ENCODE measurements around the gene TFAP2A.

The TFAP2A gene

GRCh38 chr6:10414756-10415616 is at the start of gene TFAP2A:
TSS of gene TFAP2A (minus strand) at chr6:10415074. CDS start at chr6:10414991, 83 bp downstream.
- peak within 1 kb of the TSS; percentile 99 for H3K27ac ChIP-seq
- POLR2A ChIA-PET (ENCODE audit: low non-redundant PET) = interaction anchor here (0.6 to 1.9 kb wide), 12 partner anchors 9 to 562 kb away, joined by 3 to 6 read pairs (median 4); no protein-coding TSS in a partner anchor
- peak; percentile 60 for TF ChIP-seq CTCF (conservative IDR thresholded peaks at IDR 0.05; ENCODE audit: low read depth)
- DNase-seq (ENCODE audit: low spot score) = peak; percentile 70
- CTCF ChIA-PET = interaction anchor here (0.6 to 4.5 kb wide), 10 partner anchors 10 to 876 kb away, joined by 3 to 26 read pairs (median 4); no protein-coding TSS in a partner anchor

GRCh38 chr6:10463491-10464481 is 48.9 kb upstream of the TFAP2A start:
- ChIA-PET CTCF (interaction anchor here (0.5 kb wide), 1 partner anchor 28 kb away, joined by 4 read pairs; no protein-coding TSS in a partner anchor), POLR2A (ENCODE audit: low non-redundant PET) (no interaction called here)
- TF ChIP-seq CTCF (conservative IDR thresholded peaks at IDR 0.05; ENCODE audit: low read depth) = no peak
- no peak overlapping the region for H3K27ac ChIP-seq
- no peak for DNase-seq (ENCODE audit: low spot score)

GRCh38 chr6:10463040-10463439 is 48.2 kb upstream of the TFAP2A start:
- ChIA-PET CTCF (no interaction called here), POLR2A (ENCODE audit: low non-redundant PET) (no interaction called here)
- no peak overlapping the region for H3K27ac ChIP-seq
- no peak for TF ChIP-seq CTCF (conservative IDR thresholded peaks at IDR 0.05; ENCODE audit: low read depth)
- no peak for DNase-seq (ENCODE audit: low spot score)

- CTCF ChIA-PET = no interaction called here
- no peak for TF ChIP-seq CTCF (conservative IDR thresholded peaks at IDR 0.05; ENCODE audit: low read depth)
- no peak for DNase-seq (ENCODE audit: low spot score)
- POLR2A ChIA-PET (ENCODE audit: low non-redundant PET) = no interaction called here
- no peak overlapping the region for H3K27ac ChIP-seq
Observed at GRCh38 chr6:10461850-10462249, 47.0 kb upstream of the TFAP2A start.

- no peak overlapping the region for H3K27ac ChIP-seq
- no peak for TF ChIP-seq CTCF (conservative IDR thresholded peaks at IDR 0.05; ENCODE audit: low read depth)
- CTCF ChIA-PET = no interaction called here
- DNase-seq (ENCODE audit: low spot score) = no peak
- POLR2A ChIA-PET (ENCODE audit: low non-redundant PET) = no interaction called here
Observed at GRCh38 chr6:10460096-10460495, 45.2 kb upstream of the TFAP2A start.

- CTCF ChIA-PET = no interaction called here
- POLR2A ChIA-PET (ENCODE audit: low non-redundant PET) = no interaction called here
- no peak for TF ChIP-seq CTCF (conservative IDR thresholded peaks at IDR 0.05; ENCODE audit: low read depth)
- no peak for DNase-seq (ENCODE audit: low spot score)
- H3K27ac ChIP-seq = no peak overlapping the region; the same call in 1 of the 2 replicates
Observed at GRCh38 chr6:10458287-10458686, 43.4 kb upstream of the TFAP2A start.
